NCI-H526 (cell line): ENCODE data around the gene SSRP1.
A peak's percentile ranks its signal among the peaks of the same experiment; 100 is the strongest.

ENCODE experiments used
- DNase-seq, 2 experiments: peaks; one replicate each; lab custom pipeline; 2025; lab: John Stamatoyannopoulos, UW

SSRP1 gene

GRCh38 chr11:57359896-57360690, 24.4 kb upstream of the SSRP1 start:
- no peak for DNase-seq

- no peak for DNase-seq
Measured at GRCh38 chr11:57359396-57359795, 23.7 kb upstream of the SSRP1 start.

GRCh38 chr11:57358991-57359390, 23.3 kb upstream of the SSRP1 start:
- no peak for DNase-seq

- DNase-seq: no peak
Measured at GRCh38 chr11:57358543-57358961, 22.9 kb upstream of the SSRP1 start.

- no peak for DNase-seq
Measured at GRCh38 chr11:57357856-57358255, 22.2 kb upstream of the SSRP1 start.

GRCh38 chr11:57357310-57357709, 21.6 kb upstream of the SSRP1 start:
- DNase-seq: no peak

- no peak for DNase-seq
Measured at GRCh38 chr11:57356268-57356667, 20.6 kb upstream of the SSRP1 start.

- DNase-seq: no peak
Measured at GRCh38 chr11:57354699-57355098, 19.0 kb upstream of the SSRP1 start.

GRCh38 chr11:57353852-57354251, 18.2 kb upstream of the SSRP1 start:
- DNase-seq: no peak

GRCh38 chr11:57353446-57353845, 17.8 kb upstream of the SSRP1 start:
- DNase-seq: no peak

GRCh38 chr11:57353036-57353435, 17.3 kb upstream of the SSRP1 start:
- no peak for DNase-seq

GRCh38 chr11:57349491-57350274, 14.0 kb upstream of the SSRP1 start:
- DNase-seq: peak in 1 of 2 experiments; percentile 65

GRCh38 chr11:57348636-57349313, 13.1 kb upstream of the SSRP1 start:
- DNase-seq: no peak

- no peak for DNase-seq
Measured at GRCh38 chr11:57348052-57348451, 12.4 kb upstream of the SSRP1 start.

GRCh38 chr11:57347336-57347735, 11.6 kb upstream of the SSRP1 start:
- no peak for DNase-seq

GRCh38 chr11:57345555-57346211, 10.0 kb upstream of the SSRP1 start:
- peak; percentile 53 to 86 for DNase-seq

GRCh38 chr11:57344826-57345225, 9.1 kb upstream of the SSRP1 start:
- DNase-seq: no peak

GRCh38 chr11:57343825-57344224, 8.1 kb upstream of the SSRP1 start:
- peak in 1 of 2 experiments; percentile 13 for DNase-seq

- no peak for DNase-seq
Measured at GRCh38 chr11:57342702-57343101, 7.0 kb upstream of the SSRP1 start.

GRCh38 chr11:57341250-57341808, 5.6 kb upstream of the SSRP1 start:
- DNase-seq: no peak

GRCh38 chr11:57340039-57340615, 4.4 kb upstream of the SSRP1 start:
- DNase-seq: peak; percentile 70 to 88
